NB4 (cell line): ENCODE data around the gene RGL3.
"Not testable (repeated sequence)": the region's sequence is repeated elsewhere in the genome, so short reads cannot be mapped to it uniquely, and the experiment has no call there.

Experiments
- DNase-seq: peaks from one replicate; pipeline ENCODE4 v3.0.0; 2010; ENCODE audit warnings: low read depth
- H3K4me3 ChIP-seq: one replicate; pipeline ENCODE4 v1.5.1; 2011; ENCODE audit warnings: mild to moderate bottlenecking, low read depth, low read length, moderate library complexity
- MYC ChIP-seq: IDR thresholded peaks from 2 replicates; pipeline ENCODE4 v1.6.1; 2011; ENCODE audit warnings: low read depth, low read length
- POLR2A ChIP-seq: IDR thresholded peaks from 2 replicates; pipeline ENCODE4 v1.6.1; 2011; ENCODE audit warnings: mild to moderate bottlenecking; ENCODE audit not compliant: insufficient read length; ENCODE audit errors: extremely low read depth
- TF ChIP-seq, protein P1 (sequence below): IDR thresholded peaks from one replicate; pipeline ENCODE4 v1.5.1; 2012; ENCODE audit warnings: low read depth, low read length
- TF ChIP-seq, protein P2 (sequence below): IDR thresholded peaks from 2 replicates; pipeline ENCODE4 v1.6.1; 2011; ENCODE audit warnings: low read depth, low read length

Gene RGL3

GRCh38 chr19:11444059-11444458 is 24.9 kb upstream of the RGL3 start:
- DNase-seq: no peak
- TF ChIP-seq, protein P1, sequence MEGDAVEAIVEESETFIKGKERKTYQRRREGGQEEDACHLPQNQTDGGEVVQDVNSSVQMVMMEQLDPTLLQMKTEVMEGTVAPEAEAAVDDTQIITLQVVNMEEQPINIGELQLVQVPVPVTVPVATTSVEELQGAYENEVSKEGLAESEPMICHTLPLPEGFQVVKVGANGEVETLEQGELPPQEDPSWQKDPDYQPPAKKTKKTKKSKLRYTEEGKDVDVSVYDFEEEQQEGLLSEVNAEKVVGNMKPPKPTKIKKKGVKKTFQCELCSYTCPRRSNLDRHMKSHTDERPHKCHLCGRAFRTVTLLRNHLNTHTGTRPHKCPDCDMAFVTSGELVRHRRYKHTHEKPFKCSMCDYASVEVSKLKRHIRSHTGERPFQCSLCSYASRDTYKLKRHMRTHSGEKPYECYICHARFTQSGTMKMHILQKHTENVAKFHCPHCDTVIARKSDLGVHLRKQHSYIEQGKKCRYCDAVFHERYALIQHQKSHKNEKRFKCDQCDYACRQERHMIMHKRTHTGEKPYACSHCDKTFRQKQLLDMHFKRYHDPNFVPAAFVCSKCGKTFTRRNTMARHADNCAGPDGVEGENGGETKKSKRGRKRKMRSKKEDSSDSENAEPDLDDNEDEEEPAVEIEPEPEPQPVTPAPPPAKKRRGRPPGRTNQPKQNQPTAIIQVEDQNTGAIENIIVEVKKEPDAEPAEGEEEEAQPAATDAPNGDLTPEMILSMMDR: no peak
- TF ChIP-seq POLR2A: no peak
- TF ChIP-seq, protein P2, sequence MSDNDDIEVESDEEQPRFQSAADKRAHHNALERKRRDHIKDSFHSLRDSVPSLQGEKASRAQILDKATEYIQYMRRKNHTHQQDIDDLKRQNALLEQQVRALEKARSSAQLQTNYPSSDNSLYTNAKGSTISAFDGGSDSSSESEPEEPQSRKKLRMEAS: no peak
- no peak for TF ChIP-seq MYC

DNA sequence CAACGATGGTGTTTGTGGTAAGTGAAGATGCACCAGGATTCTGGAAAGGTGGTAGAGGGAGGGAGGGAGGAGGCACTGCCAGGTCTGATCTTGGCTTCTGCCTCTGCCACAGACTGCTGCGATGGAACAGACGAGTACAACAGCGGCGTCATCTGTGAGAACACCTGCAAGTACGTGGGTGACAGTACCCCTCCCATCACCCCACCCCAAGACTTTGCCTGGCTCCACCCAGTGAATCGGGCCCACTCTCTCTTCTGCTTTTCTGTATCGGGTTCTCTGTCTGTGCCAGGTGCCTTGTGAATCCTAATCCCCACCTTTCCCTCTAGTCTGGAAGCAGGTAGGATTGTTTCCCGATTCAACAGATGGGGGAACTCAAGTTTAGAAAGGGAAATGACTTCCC is 18.8 kb upstream of the RGL3 start:
- no peak for DNase-seq
- TF ChIP-seq MYC: no peak
- TF ChIP-seq, protein P1: no peak
- no peak for TF ChIP-seq POLR2A
- TF ChIP-seq, protein P2: no peak

More at GRCh38 chr19:11444059-11444458, 24.9 kb upstream of the RGL3 start:
- H3K4me3 ChIP-seq: no peak overlapping the region

DNA sequence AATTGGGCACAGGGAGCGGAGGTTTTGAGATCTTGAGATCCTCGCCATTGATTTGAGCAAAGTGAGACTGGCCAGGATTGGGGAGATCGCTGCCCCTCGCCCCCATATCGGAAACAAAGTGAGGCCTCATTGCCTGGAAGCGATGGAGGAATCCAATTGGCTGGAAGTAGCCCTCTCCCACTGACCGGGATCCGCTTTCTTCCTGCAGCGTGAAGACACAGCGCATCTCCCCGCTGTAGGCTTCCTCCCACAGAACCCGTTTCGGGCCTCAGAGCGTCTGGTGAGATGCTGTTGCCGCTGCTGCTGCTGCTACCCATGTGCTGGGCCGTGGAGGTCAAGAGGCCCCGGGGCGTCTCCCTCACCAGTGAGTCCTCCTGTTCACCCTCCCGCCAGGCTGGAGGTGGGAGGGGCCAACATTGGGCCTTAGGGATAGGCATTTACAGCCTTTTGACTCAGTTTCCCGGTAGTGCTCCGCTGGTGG is 16.8 kb upstream of the RGL3 start:
- peak; percentile 50 for DNase-seq
- peak overlapping the region; percentile 96 for H3K4me3 ChIP-seq
- TF ChIP-seq, protein P1: no peak
- no peak for TF ChIP-seq MYC
- TF ChIP-seq POLR2A: no peak
- TF ChIP-seq, protein P2: no peak

More for the DNA sequence above, 18.8 kb upstream of the RGL3 start:
- H3K4me3 ChIP-seq: no peak overlapping the region

GRCh38 chr19:11435057-11435832 is 16.1 kb upstream of the RGL3 start, which contains the start of the genes ODAD3 and PRKCSH:
Gene ODAD3, minus strand, starts transcription at chr19:11435121. Its CDS starts 105 bp downstream, at chr19:11435016.
Gene PRKCSH, plus strand, starts transcription at chr19:11435635. Its CDS starts 483 bp downstream, at chr19:11436118.
- DNase-seq: peak; percentile 99
- H3K4me3 ChIP-seq: peak within 1 kb of the TSS; percentile 96
- TF ChIP-seq POLR2A (peak; percentile 64), MYC (peak; percentile 77)
- TF ChIP-seq, protein P2: peak; percentile 90; the same call in 1 of the 2 replicates
- TF ChIP-seq, protein P1: peak; percentile 74

- peak overlapping the region; percentile 96 for H3K4me3 ChIP-seq
- TF ChIP-seq, protein P2: no peak
- no peak for TF ChIP-seq POLR2A
- TF ChIP-seq, protein P1: no peak
- TF ChIP-seq MYC: no peak
- no peak for DNase-seq
Measured at GRCh38 chr19:11434703-11435056, 15.6 kb upstream of the RGL3 start.

- H3K4me3 ChIP-seq, DNase-seq: not testable (repeated sequence)
Measured at GRCh38 chr19:11433526-11433925, 14.4 kb upstream of the RGL3 start.
